SK-N-MC (cell line): ENCODE results near the gene TGFBRAP1.

ENCODE experiments used
- DNase-seq: peaks from one replicate; pipeline ENCODE4 v3.0.0-alpha.2; 2011; ENCODE audit warnings: low read depth, low spot score
- H3K27ac ChIP-seq: fragments of 200-600 bp; sonication (generic); 2 replicates; pipeline ENCODE4 v1.5.1; 2016; ENCODE audit warnings: mixed run types
- H3K36me3 ChIP-seq: fragments of 200-600 bp; sonication (generic); 2 replicates; pipeline ENCODE4 v1.6.1; 2017; ENCODE audit warnings: antibody characterized with exemption, low read length, mixed read lengths; ENCODE audit not compliant: insufficient read depth
- H3K4me3 ChIP-seq: fragments of 200-600 bp; sonication (generic); 2 replicates; pipeline ENCODE4 v1.5.1; 2016
- H3K9ac ChIP-seq: fragments of 200-600 bp; sonication (generic); 2 replicates; pipeline ENCODE4 v1.8.0; 2017; ENCODE audit warnings: mixed run types, mixed read lengths; ENCODE audit not compliant: insufficient read length
- H3K9me3 ChIP-seq: fragments of 200-600 bp; sonication (generic); 2 replicates; pipeline ENCODE4 v1.6.1; 2017; ENCODE audit warnings: low read depth, mild to moderate bottlenecking, antibody characterized with exemption, low read length, moderate library complexity, mixed read lengths
- EZH2 ChIP-seq: fragments of 200-600 bp; sonication (generic); IDR thresholded peaks from one replicate; pipeline ENCODE4 v1.6.1; 2017; ENCODE audit warnings: antibody characterized with exemption
- FOXP2 ChIP-seq: optimal IDR thresholded peaks from 2 replicates; pipeline ENCODE3; 2011; ENCODE audit warnings: mild to moderate bottlenecking, moderate library complexity; ENCODE audit not compliant: insufficient read depth; ENCODE audit errors: extremely low read length, control extremely low read depth
- POLR2AphosphoS5 ChIP-seq: IDR thresholded peaks from 2 replicates; pipeline ENCODE4 v1.6.1; 2012; ENCODE audit warnings: mild to moderate bottlenecking, low read depth, low read length, borderline replicate concordance

The TGFBRAP1 gene

GRCh38 chr2:105269426-105269825 is 60.1 kb downstream of the TGFBRAP1 start:
- DNase-seq: no peak
- no peaks in the 10 kb centered on the region for H3K9me3 ChIP-seq
- H3K9ac ChIP-seq: no peak overlapping the region
- no peak overlapping the region for H3K4me3 ChIP-seq
- H3K36me3 ChIP-seq: peaks cover 23% of the 10 kb centered on the region
- no peak overlapping the region for H3K27ac ChIP-seq
- no peak for TF ChIP-seq POLR2AphosphoS5
- no peak for TF ChIP-seq EZH2
- no peak for TF ChIP-seq FOXP2

- H3K9me3 ChIP-seq: no peaks in the 10 kb centered on the region
- no peak overlapping the region for H3K4me3 ChIP-seq
- no peak overlapping the region for H3K9ac ChIP-seq
- no peak overlapping the region for H3K27ac ChIP-seq
- TF ChIP-seq EZH2: no peak
- DNase-seq: no peak
- H3K36me3 ChIP-seq: peaks cover 13% of the 10 kb centered on the region; the same call in 1 of the 2 replicates
Observed at GRCh38 chr2:105262651-105263091, 66.9 kb downstream of the TGFBRAP1 start.

- Histone ChIP-seq H3K9ac (no peak overlapping the region), H3K4me3 (no peak overlapping the region), H3K27ac (no peak overlapping the region), H3K36me3 (peaks cover 3% of the 10 kb centered on the region; the same call in 1 of the 2 replicates), H3K9me3 (no peaks in the 10 kb centered on the region)
- no peak for DNase-seq
- TF ChIP-seq FOXP2 (no peak), EZH2 (no peak), POLR2AphosphoS5 (no peak)
Observed at GRCh38 chr2:105261061-105261460, 68.5 kb downstream of the TGFBRAP1 start.

GRCh38 chr2:105258835-105259350 is 70.6 kb downstream of the TGFBRAP1 start:
- Histone ChIP-seq H3K4me3 (no peak overlapping the region), H3K9me3 (no peaks in the 10 kb centered on the region), H3K9ac (no peak overlapping the region), H3K36me3 (no peaks in the 10 kb centered on the region), H3K27ac (no peak overlapping the region)
- no peak for TF ChIP-seq POLR2AphosphoS5
- no peak for TF ChIP-seq FOXP2
- TF ChIP-seq EZH2: no peak
- DNase-seq: no peak

- Histone ChIP-seq H3K9ac (no peak overlapping the region), H3K9me3 (no peaks in the 10 kb centered on the region), H3K27ac (no peak overlapping the region), H3K4me3 (no peak overlapping the region), H3K36me3 (no peaks in the 10 kb centered on the region)
- DNase-seq: no peak
- TF ChIP-seq EZH2 (no peak), POLR2AphosphoS5 (no peak), FOXP2 (no peak)
Observed at GRCh38 chr2:105257981-105258380, 71.6 kb downstream of the TGFBRAP1 start.

- TF ChIP-seq EZH2 (no peak), POLR2AphosphoS5 (no peak), FOXP2 (no peak)
- no peak overlapping the region for H3K9ac ChIP-seq
Observed at GRCh38 chr2:105256431-105257047, 73.0 kb downstream of the TGFBRAP1 start.

GRCh38 chr2:105255979-105256378 is 73.6 kb downstream of the TGFBRAP1 start:
- no peaks in the 10 kb centered on the region for H3K9me3 ChIP-seq
- no peak overlapping the region for H3K27ac ChIP-seq
- TF ChIP-seq POLR2AphosphoS5 (no peak), EZH2 (no peak), FOXP2 (no peak)
- DNase-seq: no peak
- no peaks in the 10 kb centered on the region for H3K36me3 ChIP-seq
- H3K4me3 ChIP-seq: no peak overlapping the region
- H3K9ac ChIP-seq: no peak overlapping the region

More at GRCh38 chr2:105256431-105257047, 73.0 kb downstream of the TGFBRAP1 start:
- Histone ChIP-seq H3K27ac (no peak overlapping the region), H3K36me3 (no peaks in the 10 kb centered on the region), H3K9me3 (no peaks in the 10 kb centered on the region), H3K4me3 (no peak overlapping the region)
- DNase-seq: no peak

GRCh38 chr2:105254531-105255210 is 74.9 kb downstream of the TGFBRAP1 start:
- no peak for TF ChIP-seq EZH2
- TF ChIP-seq POLR2AphosphoS5: no peak
- TF ChIP-seq FOXP2: no peak
- Histone ChIP-seq H3K4me3 (no peak overlapping the region), H3K27ac (no peak overlapping the region), H3K9ac (no peak overlapping the region), H3K36me3 (no peaks in the 10 kb centered on the region), H3K9me3 (no peaks in the 10 kb centered on the region)
- no peak for DNase-seq
